NCI-H69 (cell line): Measurements from ENCODE around the gene BLTP3A.

Experiments
- DNase-seq: peaks from one replicate; lab custom pipeline; 2025; lab: John Stamatoyannopoulos, UW

The BLTP3A gene

GRCh38 chr6:34832942-34833341 lies 41.1 kb downstream of the BLTP3A start:
- DNase-seq, result no peak

DNA sequence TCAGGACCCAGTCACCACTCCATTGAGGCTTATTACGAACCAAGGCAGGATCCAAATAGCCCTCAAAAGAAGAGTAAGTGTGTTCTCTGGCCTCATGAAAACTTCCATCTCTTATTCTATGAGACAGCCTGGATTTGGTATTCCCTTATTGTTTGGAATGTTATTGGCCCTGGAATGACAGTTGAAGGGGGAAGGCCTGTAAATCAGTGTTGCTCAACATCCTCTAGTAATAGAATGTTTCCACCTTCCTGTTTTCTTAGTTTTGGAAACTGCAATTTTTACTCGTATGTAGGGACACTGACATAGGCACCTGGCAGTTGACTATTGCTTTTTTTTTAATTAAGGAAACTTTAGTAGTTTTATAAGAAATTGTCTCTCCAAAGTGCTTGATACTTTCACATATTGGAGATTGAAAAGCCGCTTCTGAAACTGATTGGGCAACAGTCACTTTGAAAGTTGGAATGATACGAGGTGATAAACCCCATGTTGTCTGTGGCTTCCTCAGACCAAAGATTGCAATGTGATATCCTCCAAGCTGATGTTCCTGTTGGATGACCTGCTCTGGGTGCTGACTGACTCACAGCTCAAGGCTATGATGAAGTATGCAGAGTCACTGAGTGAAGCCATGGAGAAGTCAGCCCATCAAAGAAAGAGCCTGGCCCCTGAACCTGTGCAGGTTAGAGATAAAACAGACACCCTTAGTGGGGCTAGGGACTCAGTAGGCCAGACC lies 43.1 kb downstream of the BLTP3A start:
- DNase-seq, result no peak

DNA sequence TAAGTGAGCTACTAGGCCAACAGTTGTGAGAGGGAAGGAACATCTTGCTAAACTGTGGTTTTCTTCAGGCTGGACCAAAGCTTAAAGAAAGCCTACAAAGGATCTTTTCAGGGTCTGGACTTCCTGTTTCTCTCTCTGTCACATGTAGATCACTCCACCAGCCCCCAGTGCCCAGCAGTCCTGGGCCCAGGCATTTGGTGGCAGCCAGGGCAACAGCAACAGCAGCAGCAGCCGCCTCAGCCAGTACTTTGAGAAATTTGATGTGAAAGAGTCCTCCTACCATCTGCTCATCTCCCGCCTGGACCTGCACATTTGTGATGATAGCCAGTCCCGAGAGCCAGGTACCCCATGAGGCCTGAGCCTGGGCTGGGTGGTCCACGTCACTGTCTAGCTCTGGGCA lies 44.1 kb downstream of the BLTP3A start:
- DNase-seq, result no peak

- no peak for DNase-seq
These were observed 44.6 kb downstream of the BLTP3A start for GRCh38 chr6:34836451-34836850.

GRCh38 chr6:34837528-34837927 lies 45.6 kb downstream of the BLTP3A start:
- no peak for DNase-seq

GRCh38 chr6:34839666-34840352 lies 47.9 kb downstream of the BLTP3A start:
- peak; percentile 25 for DNase-seq
